WTC11 (cell line): ENCODE measurements around the gene RNF208. TPM values are rescaled to one million over a fixed set of nuclear protein-coding genes. Genes with fewer than 3 reads are reported as not detected.

ENCODE experiments used
- ATAC-seq: fragments of 200-7000 bp; cut with Tn5 transposase; 2 replicates; pipeline ENCODE4 v1.10.0; 2021; ENCODE audit warnings: mild to moderate bottlenecking, moderate library complexity
- CTCF ChIA-PET: fragments of 300-600 bp; sonication (Branson Sonifier 250); formaldehyde crosslinking; loops from one replicate; lab custom pipeline; 2021; ENCODE audit warnings: antibody characterized with exemption; lab: Charles Lee
- POLR2A ChIA-PET: fragments of 350-600 bp; sonication (Branson Sonifier 250); formaldehyde crosslinking; loops from one replicate; lab custom pipeline; 2021; ENCODE audit warnings: antibody characterized with exemption; lab: Charles Lee
- DNase-seq: peaks from one replicate; pipeline ENCODE4 v3.0.0; 2021; ENCODE audit warnings: low spot score
- H3K27ac Mint-ChIP-seq: 2 replicates; pipeline ENCODE4 v1.8.0; 2021; ENCODE audit warnings: mixed read lengths
- H3K27me3 Mint-ChIP-seq: 2 replicates; pipeline ENCODE4 v1.8.0; 2021; ENCODE audit warnings: low read depth, mild to moderate bottlenecking, moderate library complexity, mixed read lengths
- H3K36me3 Mint-ChIP-seq: 2 replicates; pipeline ENCODE4 v1.8.0; 2021; ENCODE audit warnings: mixed read lengths
- H3K4me1 Mint-ChIP-seq: 2 replicates; pipeline ENCODE4 v1.8.0; 2022; ENCODE audit warnings: mixed read lengths
- H3K4me3 Mint-ChIP-seq: 2 replicates; pipeline ENCODE4 v1.8.0; 2021; ENCODE audit warnings: mild to moderate bottlenecking, moderate library complexity, mixed read lengths
- H3K9me3 Mint-ChIP-seq: 2 replicates; pipeline ENCODE4 v1.8.0; 2021; ENCODE audit warnings: mixed read lengths
- ATF1 ChIP-seq: sonication (generic); formaldehyde crosslinking; IDR thresholded peaks from 2 replicates; pipeline ENCODE4 v1.8.1; 2023; ENCODE audit warnings: mild to moderate bottlenecking, moderate library complexity, missing genetic modification reagents
- GTF2I ChIP-seq: fragments of 250-450 bp; sonication (Bioruptor Pico); conservative IDR thresholded peaks from 2 replicates; pipeline ENCODE4 v1.4.0; 2021; ENCODE audit warnings: mild to moderate bottlenecking
- JUN ChIP-seq: sonication (generic); formaldehyde crosslinking; IDR thresholded peaks from 2 replicates; pipeline ENCODE4 v1.8.0; 2023; ENCODE audit warnings: mild to moderate bottlenecking, missing genetic modification reagents
- KAT7 ChIP-seq: sonication (generic); formaldehyde crosslinking; IDR thresholded peaks from 2 replicates; pipeline ENCODE4 v1.8.1; 2023; ENCODE audit warnings: missing genetic modification reagents, mild to moderate bottlenecking, borderline replicate concordance
- NFE2L1 ChIP-seq: sonication (generic); formaldehyde crosslinking; IDR thresholded peaks from 2 replicates; pipeline ENCODE4 v1.8.1; 2023; ENCODE audit warnings: missing genetic modification reagents
- NFYB ChIP-seq: sonication (generic); formaldehyde crosslinking; conservative IDR thresholded peaks from 2 replicates; pipeline ENCODE4 v1.8.0; 2022; ENCODE audit warnings: low read depth, missing genetic modification reagents
- NR2C2 ChIP-seq: sonication (generic); formaldehyde crosslinking; IDR thresholded peaks from 2 replicates; pipeline ENCODE4 v1.8.0; 2022; ENCODE audit warnings: mild to moderate bottlenecking, missing genetic modification reagents
- ZNF138 ChIP-seq: sonication (generic); formaldehyde crosslinking; conservative IDR thresholded peaks from 2 replicates; pipeline ENCODE4 v1.8.1; 2022; ENCODE audit warnings: mild to moderate bottlenecking, moderate library complexity, missing genetic modification reagents
- ZNF219 ChIP-seq: sonication (generic); formaldehyde crosslinking; IDR thresholded peaks from 2 replicates; pipeline ENCODE4 v1.8.0; 2023; ENCODE audit warnings: missing genetic modification reagents, mild to moderate bottlenecking, borderline replicate concordance
- ZNF232 ChIP-seq: sonication (generic); formaldehyde crosslinking; IDR thresholded peaks from 2 replicates; pipeline ENCODE4 v1.8.0; 2022; ENCODE audit warnings: mild to moderate bottlenecking, missing genetic modification reagents
- ZNF317 ChIP-seq: sonication (generic); formaldehyde crosslinking; IDR thresholded peaks from 2 replicates; pipeline ENCODE4 v1.8.1; 2023; ENCODE audit warnings: low read depth, mild to moderate bottlenecking, moderate library complexity, missing genetic modification reagents, borderline replicate concordance
- total RNA-seq: library from RNA; stranded (reverse); gene quantifications from 3 replicates; pipeline ENCODE4 v1.2.3, GENCODE V29; 2021
- TF ChIP-seq, protein P1 (sequence below): sonication (generic); formaldehyde crosslinking; IDR thresholded peaks from 2 replicates; pipeline ENCODE4 v1.8.0; 2023; ENCODE audit warnings: mild to moderate bottlenecking, missing genetic modification reagents
- TF ChIP-seq, protein P2 (sequence below): fragments of 250-450 bp; sonication (Bioruptor Pico); conservative IDR thresholded peaks from 2 replicates; pipeline ENCODE4 v1.9.0; 2021; ENCODE audit warnings: mild to moderate bottlenecking
- TF ChIP-seq, protein P3 (sequence below): sonication (generic); formaldehyde crosslinking; IDR thresholded peaks from 2 replicates; pipeline ENCODE4 v1.8.1; 2023; ENCODE audit warnings: mild to moderate bottlenecking, missing genetic modification reagents, borderline replicate concordance
- TF ChIP-seq, protein P4 (sequence below): fragments of 250-450 bp; sonication (Bioruptor Pico); IDR thresholded peaks from 2 replicates; pipeline ENCODE4 v1.8.0; 2021; ENCODE audit warnings: mild to moderate bottlenecking
- TF ChIP-seq, protein P5 (sequence below): sonication (generic); formaldehyde crosslinking; IDR thresholded peaks from 2 replicates; pipeline ENCODE4 v1.8.0; 2022; ENCODE audit warnings: mild to moderate bottlenecking, missing genetic modification reagents
- TF ChIP-seq, protein P6 (sequence below): sonication (generic); formaldehyde crosslinking; IDR thresholded peaks from 2 replicates; pipeline ENCODE4 v1.8.1; 2022; ENCODE audit warnings: missing genetic modification reagents, borderline replicate concordance
- TF ChIP-seq, protein P7 (sequence below): sonication (generic); formaldehyde crosslinking; IDR thresholded peaks from 2 replicates; pipeline ENCODE4 v1.8.1; 2023; ENCODE audit warnings: mild to moderate bottlenecking, missing genetic modification reagents, moderate library complexity
- TF ChIP-seq, protein P8 (sequence below): sonication (generic); formaldehyde crosslinking; conservative IDR thresholded peaks from 2 replicates; pipeline ENCODE4 v1.8.1; 2022; ENCODE audit warnings: mild to moderate bottlenecking, missing genetic modification reagents
- TF ChIP-seq, protein P9 (sequence below): sonication (generic); formaldehyde crosslinking; IDR thresholded peaks from 2 replicates; pipeline ENCODE4 v1.8.0; 2022; ENCODE audit warnings: mild to moderate bottlenecking, missing genetic modification reagents

Gene RNF208
- total RNA-seq, 1 experiment from 2014 or later, result 14.8 TPM

DNA sequence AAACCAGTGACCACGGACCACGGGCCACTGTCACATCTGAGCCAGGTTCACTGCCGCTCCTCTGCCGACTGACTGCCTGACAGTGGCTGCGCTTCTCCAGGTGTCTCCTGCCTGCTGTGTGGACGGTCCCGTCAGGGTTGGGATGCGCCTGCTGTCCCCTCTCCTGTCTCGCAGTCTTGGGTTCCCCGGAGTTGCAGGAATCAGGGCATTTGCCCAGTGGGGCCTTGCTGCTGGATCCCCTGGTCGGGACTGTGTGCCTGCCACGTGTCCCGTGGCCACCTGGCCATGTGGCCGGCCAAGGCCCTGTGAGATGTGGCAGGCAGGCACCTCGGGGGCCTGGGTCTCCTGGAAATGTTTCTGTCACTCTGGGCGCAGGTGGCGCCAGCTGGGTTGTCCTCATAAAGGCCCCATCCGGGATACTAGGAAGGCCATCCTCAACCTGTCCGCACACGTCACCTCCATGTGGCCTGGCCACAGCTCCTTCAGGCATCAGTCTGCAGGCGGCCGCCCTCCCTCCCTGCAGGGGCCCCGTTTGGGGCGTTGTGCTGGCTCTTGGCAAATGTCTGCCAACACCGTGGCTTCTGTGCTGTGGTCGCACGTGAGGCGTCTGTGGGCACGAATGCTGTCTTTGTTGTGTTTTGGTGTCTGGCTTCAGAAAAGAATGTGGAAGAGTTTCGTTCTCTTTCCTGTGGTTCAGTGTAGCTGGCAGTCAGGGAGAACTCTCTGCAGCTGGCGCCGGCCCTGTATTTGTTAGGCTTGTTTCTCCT lies 49.1 kb upstream of the RNF208 start (continued):
- TF ChIP-seq, protein P1, sequence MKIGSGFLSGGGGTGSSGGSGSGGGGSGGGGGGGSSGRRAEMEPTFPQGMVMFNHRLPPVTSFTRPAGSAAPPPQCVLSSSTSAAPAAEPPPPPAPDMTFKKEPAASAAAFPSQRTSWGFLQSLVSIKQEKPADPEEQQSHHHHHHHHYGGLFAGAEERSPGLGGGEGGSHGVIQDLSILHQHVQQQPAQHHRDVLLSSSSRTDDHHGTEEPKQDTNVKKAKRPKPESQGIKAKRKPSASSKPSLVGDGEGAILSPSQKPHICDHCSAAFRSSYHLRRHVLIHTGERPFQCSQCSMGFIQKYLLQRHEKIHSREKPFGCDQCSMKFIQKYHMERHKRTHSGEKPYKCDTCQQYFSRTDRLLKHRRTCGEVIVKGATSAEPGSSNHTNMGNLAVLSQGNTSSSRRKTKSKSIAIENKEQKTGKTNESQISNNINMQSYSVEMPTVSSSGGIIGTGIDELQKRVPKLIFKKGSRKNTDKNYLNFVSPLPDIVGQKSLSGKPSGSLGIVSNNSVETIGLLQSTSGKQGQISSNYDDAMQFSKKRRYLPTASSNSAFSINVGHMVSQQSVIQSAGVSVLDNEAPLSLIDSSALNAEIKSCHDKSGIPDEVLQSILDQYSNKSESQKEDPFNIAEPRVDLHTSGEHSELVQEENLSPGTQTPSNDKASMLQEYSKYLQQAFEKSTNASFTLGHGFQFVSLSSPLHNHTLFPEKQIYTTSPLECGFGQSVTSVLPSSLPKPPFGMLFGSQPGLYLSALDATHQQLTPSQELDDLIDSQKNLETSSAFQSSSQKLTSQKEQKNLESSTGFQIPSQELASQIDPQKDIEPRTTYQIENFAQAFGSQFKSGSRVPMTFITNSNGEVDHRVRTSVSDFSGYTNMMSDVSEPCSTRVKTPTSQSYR (CRISPR knock-in tag), result no peak
- TF ChIP-seq, protein P2, sequence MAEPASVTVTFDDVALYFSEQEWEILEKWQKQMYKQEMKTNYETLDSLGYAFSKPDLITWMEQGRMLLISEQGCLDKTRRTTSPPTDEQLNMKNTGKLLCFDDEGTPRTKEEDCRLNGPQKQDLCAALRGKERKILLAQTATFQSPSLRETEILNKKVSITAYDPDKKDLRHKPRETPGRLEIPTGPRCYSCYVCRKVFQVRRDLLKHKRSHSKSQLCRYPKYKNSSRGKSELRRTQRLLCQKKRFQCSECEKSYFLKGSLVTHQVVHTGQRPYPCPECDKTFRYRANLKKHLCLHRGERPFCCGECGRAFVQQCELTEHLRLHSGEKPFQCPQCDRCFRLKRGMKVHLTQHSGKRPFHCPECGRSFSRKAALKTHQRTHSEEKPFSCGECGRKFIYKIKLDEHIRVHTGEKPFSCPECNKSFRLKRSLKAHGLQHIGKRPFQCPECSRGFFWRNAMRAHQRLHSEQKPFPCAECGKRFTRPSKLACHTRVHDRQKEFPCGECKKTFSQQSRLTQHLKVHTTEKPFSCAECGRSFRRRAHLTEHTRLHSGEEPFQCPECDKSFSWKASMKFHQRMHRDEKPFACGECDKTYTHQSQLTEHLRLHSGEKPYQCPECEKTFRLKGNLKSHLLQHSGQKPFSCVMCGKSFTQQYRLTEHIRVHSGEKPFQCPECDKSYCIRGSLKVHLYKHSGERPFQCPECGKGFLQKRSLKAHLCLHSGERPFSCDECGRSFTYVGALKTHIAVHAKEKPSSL (CRISPR knock-in tag), result no peak
- TF ChIP-seq, protein P3, sequence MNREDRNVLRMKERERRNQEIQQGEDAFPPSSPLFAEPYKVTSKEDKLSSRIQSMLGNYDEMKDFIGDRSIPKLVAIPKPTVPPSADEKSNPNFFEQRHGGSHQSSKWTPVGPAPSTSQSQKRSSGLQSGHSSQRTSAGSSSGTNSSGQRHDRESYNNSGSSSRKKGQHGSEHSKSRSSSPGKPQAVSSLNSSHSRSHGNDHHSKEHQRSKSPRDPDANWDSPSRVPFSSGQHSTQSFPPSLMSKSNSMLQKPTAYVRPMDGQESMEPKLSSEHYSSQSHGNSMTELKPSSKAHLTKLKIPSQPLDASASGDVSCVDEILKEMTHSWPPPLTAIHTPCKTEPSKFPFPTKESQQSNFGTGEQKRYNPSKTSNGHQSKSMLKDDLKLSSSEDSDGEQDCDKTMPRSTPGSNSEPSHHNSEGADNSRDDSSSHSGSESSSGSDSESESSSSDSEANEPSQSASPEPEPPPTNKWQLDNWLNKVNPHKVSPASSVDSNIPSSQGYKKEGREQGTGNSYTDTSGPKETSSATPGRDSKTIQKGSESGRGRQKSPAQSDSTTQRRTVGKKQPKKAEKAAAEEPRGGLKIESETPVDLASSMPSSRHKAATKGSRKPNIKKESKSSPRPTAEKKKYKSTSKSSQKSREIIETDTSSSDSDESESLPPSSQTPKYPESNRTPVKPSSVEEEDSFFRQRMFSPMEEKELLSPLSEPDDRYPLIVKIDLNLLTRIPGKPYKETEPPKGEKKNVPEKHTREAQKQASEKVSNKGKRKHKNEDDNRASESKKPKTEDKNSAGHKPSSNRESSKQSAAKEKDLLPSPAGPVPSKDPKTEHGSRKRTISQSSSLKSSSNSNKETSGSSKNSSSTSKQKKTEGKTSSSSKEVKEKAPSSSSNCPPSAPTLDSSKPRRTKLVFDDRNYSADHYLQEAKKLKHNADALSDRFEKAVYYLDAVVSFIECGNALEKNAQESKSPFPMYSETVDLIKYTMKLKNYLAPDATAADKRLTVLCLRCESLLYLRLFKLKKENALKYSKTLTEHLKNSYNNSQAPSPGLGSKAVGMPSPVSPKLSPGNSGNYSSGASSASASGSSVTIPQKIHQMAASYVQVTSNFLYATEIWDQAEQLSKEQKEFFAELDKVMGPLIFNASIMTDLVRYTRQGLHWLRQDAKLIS (CRISPR knock-in tag), result no peak
- TF ChIP-seq ZNF219 (CRISPR knock-in tag) (no peak), GTF2I (no peak), NFE2L1 (CRISPR knock-in tag) (no peak), JUN (CRISPR knock-in tag) (no peak)
- TF ChIP-seq, protein P4, sequence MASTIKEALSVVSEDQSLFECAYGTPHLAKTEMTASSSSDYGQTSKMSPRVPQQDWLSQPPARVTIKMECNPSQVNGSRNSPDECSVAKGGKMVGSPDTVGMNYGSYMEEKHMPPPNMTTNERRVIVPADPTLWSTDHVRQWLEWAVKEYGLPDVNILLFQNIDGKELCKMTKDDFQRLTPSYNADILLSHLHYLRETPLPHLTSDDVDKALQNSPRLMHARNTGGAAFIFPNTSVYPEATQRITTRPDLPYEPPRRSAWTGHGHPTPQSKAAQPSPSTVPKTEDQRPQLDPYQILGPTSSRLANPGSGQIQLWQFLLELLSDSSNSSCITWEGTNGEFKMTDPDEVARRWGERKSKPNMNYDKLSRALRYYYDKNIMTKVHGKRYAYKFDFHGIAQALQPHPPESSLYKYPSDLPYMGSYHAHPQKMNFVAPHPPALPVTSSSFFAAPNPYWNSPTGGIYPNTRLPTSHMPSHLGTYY (CRISPR knock-in tag), result no peak
- TF ChIP-seq, protein P5, sequence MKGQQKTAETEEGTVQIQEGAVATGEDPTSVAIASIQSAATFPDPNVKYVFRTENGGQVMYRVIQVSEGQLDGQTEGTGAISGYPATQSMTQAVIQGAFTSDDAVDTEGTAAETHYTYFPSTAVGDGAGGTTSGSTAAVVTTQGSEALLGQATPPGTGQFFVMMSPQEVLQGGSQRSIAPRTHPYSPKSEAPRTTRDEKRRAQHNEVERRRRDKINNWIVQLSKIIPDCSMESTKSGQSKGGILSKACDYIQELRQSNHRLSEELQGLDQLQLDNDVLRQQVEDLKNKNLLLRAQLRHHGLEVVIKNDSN (CRISPR knock-in tag), result no peak

DNA sequence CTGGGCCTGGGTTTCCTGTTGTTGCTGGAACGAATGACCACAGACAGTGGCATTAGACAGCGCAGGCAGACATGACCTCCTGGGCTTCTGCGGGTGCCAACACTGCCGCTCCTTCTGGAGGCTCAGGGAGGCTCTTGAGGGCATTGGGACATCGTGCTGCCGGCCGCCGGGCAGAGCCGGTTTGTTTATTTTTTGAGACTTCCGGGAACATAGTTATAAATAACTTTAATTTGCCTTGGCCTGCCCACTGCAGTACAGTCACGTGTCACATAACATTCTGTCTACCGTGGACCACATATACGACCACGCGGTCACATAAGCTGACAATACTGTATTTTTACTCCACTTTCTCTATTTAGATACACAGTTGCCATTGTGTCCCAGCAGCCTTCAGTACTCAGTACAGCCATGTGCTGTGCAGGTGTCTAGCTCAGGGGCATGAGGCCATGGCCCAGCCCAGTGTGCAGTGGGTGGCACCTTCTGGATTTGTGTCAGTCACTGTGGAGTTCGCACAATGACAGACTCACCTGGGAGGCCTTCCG lies 47.3 kb upstream of the RNF208 start:
- no peaks in the 10 kb centered on the region for H3K9me3 Mint-ChIP-seq
- H3K27me3 Mint-ChIP-seq, result no peaks in the 10 kb centered on the region
- POLR2A ChIA-PET, result no interaction called here
- H3K36me3 Mint-ChIP-seq, result peaks cover 20% of the 10 kb centered on the region
- no peak overlapping the region for H3K4me3 Mint-ChIP-seq
- CTCF ChIA-PET, result no interaction called here
- no peak overlapping the region; the same call in 1 of the 2 replicates for H3K27ac Mint-ChIP-seq
- peaks cover 5% of the 10 kb centered on the region for H3K4me1 Mint-ChIP-seq
- DNase-seq (no peak), ATAC-seq (no peak)
- TF ChIP-seq KAT7 (no peak), ZNF138 (CRISPR knock-in tag) (no peak), NR2C2 (CRISPR knock-in tag) (no peak), ZNF232 (no peak), ZNF317 (CRISPR knock-in tag) (no peak), ATF1 (no peak), NFYB (CRISPR knock-in tag) (no peak)
- TF ChIP-seq, protein P6, sequence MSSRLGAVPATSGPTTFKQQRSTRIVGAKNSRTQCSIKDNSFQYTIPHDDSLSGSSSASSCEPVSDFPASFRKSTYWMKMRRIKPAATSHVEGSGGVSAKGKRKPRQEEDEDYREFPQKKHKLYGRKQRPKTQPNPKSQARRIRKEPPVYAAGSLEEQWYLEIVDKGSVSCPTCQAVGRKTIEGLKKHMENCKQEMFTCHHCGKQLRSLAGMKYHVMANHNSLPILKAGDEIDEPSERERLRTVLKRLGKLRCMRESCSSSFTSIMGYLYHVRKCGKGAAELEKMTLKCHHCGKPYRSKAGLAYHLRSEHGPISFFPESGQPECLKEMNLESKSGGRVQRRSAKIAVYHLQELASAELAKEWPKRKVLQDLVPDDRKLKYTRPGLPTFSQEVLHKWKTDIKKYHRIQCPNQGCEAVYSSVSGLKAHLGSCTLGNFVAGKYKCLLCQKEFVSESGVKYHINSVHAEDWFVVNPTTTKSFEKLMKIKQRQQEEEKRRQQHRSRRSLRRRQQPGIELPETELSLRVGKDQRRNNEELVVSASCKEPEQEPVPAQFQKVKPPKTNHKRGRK, result no peak
- TF ChIP-seq, protein P7, sequence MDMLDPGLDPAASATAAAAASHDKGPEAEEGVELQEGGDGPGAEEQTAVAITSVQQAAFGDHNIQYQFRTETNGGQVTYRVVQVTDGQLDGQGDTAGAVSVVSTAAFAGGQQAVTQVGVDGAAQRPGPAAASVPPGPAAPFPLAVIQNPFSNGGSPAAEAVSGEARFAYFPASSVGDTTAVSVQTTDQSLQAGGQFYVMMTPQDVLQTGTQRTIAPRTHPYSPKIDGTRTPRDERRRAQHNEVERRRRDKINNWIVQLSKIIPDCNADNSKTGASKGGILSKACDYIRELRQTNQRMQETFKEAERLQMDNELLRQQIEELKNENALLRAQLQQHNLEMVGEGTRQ (CRISPR knock-in tag), result no peak
- TF ChIP-seq, protein P8, sequence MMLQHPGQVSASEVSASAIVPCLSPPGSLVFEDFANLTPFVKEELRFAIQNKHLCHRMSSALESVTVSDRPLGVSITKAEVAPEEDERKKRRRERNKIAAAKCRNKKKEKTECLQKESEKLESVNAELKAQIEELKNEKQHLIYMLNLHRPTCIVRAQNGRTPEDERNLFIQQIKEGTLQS (CRISPR knock-in tag), result no peak
- TF ChIP-seq, protein P9, sequence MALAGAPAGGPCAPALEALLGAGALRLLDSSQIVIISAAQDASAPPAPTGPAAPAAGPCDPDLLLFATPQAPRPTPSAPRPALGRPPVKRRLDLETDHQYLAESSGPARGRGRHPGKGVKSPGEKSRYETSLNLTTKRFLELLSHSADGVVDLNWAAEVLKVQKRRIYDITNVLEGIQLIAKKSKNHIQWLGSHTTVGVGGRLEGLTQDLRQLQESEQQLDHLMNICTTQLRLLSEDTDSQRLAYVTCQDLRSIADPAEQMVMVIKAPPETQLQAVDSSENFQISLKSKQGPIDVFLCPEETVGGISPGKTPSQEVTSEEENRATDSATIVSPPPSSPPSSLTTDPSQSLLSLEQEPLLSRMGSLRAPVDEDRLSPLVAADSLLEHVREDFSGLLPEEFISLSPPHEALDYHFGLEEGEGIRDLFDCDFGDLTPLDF (CRISPR knock-in tag), result no peak
